ENCODE data around the gene DES. TPM values are rescaled to one million over a fixed set of nuclear protein-coding genes. Genes with fewer than 3 reads are reported as not detected.

The DES gene
- total RNA-seq, 2 donors from 2014 or later = 1.1 to 3.5 TPM

GRCh38 chr2:219410390-219410789 is 7.8 kb upstream of the DES start:
- no peaks in the 10 kb centered on the region for H3K4me1 Mint-ChIP-seq
- Histone ChIP-seq H3K4me1 (ENCODE audit: control insufficient read depth, insufficient read depth, low read length) (no peaks in the 10 kb centered on the region), H3K4me3 (ENCODE audit: low read length) (no peak overlapping the region), H3K27me3 (ENCODE audit: control insufficient read depth, insufficient read depth, low read length, poor library complexity, severe bottlenecking) (no peaks in the 10 kb centered on the region), H3K27ac (ENCODE audit: low read depth, low read length) (no peak overlapping the region), H3K36me3 (ENCODE audit: control insufficient read depth, insufficient read depth, low read length) (no peaks in the 10 kb centered on the region), H3K9ac (ENCODE audit: extremely low read depth, low read length, poor library complexity, severe bottlenecking) (no peak overlapping the region), H3K9me3 (ENCODE audit: control insufficient read depth, low read length) (peaks cover 6% of the 10 kb centered on the region)
- peaks cover 10% of the 10 kb centered on the region for H3K27me3 Mint-ChIP-seq (ENCODE audit: insufficient read depth)
- peaks cover 9% of the 10 kb centered on the region for H3K9me3 Mint-ChIP-seq
- DNase-seq = peak; percentile 41
- H3K27ac Mint-ChIP-seq = no peak overlapping the region
- TF ChIP-seq CTCF (conservative IDR thresholded peaks at IDR 0.05) = no peak
- WGBS, 2 experiments (ENCODE audit: insufficient coverage in 1 of 2, insufficient read length in 1 of 2) = 89 to 91% methylated on average over 7 to 8 of the region's 8 CpGs
- H3K4me3 Mint-ChIP-seq = no peak overlapping the region
- no peaks in the 10 kb centered on the region for H3K36me3 Mint-ChIP-seq (ENCODE audit: low read depth)

DNA sequence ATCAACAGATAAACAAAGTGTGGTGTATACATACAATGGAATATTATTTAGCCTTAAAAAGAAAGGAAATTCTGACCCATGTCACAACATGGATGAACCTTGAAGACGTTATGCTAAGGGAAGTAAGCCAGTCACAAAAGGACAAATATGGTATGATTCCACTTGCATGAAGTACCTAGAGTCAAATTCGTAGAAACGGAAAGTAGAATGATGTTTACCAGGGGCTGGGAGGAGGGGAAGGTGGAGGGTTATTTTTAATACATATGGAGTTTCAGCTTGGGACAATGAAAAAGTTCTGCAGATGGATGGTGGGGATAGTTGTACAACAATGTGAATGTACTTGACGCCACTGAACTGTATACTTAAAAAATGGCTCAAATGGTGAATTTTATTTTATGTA is 3.3 kb upstream of the DES start:
- peaks cover 6% of the 10 kb centered on the region for H3K9me3 ChIP-seq (ENCODE audit: control insufficient read depth, low read length)
- 85 to 91% methylated on average over 3 to 4 of the region's 4 CpGs for WGBS, 2 experiments (ENCODE audit: insufficient coverage in 1 of 2, insufficient read length in 1 of 2)
- Mint-ChIP-seq H3K9me3 (peaks cover 11% of the 10 kb centered on the region), H3K36me3 (ENCODE audit: low read depth) (no peaks in the 10 kb centered on the region), H3K4me3 (no peak overlapping the region), H3K4me1 (no peaks in the 10 kb centered on the region), H3K27me3 (ENCODE audit: insufficient read depth) (peaks cover 23% of the 10 kb centered on the region), H3K27ac (no peak overlapping the region)
- H3K4me3 ChIP-seq (ENCODE audit: low read length) = no peak overlapping the region
- no peak overlapping the region for H3K27ac ChIP-seq (ENCODE audit: low read depth, low read length)
- H3K36me3 ChIP-seq (ENCODE audit: control insufficient read depth, insufficient read depth, low read length) = no peaks in the 10 kb centered on the region
- H3K4me1 ChIP-seq (ENCODE audit: control insufficient read depth, insufficient read depth, low read length) = no peaks in the 10 kb centered on the region
- no peak for DNase-seq
- no peak for TF ChIP-seq CTCF (conservative IDR thresholded peaks at IDR 0.05)
- H3K27me3 ChIP-seq (ENCODE audit: control insufficient read depth, insufficient read depth, low read length, poor library complexity, severe bottlenecking) = no peaks in the 10 kb centered on the region
- no peak overlapping the region for H3K9ac ChIP-seq (ENCODE audit: extremely low read depth, low read length, poor library complexity, severe bottlenecking)

GRCh38 chr2:219415580-219416234 is 2.5 kb upstream of the DES start:
- peaks cover 29% of the 10 kb centered on the region for H3K27me3 Mint-ChIP-seq (ENCODE audit: insufficient read depth)

More at GRCh38 chr2:219415580-219416234, 2.5 kb upstream of the DES start:
- Mint-ChIP-seq H3K36me3 (ENCODE audit: low read depth) (no peaks in the 10 kb centered on the region), H3K27ac (no peak overlapping the region), H3K4me1 (no peaks in the 10 kb centered on the region), H3K4me3 (no peak overlapping the region), H3K9me3 (peaks cover 11% of the 10 kb centered on the region)
- H3K4me3 ChIP-seq (ENCODE audit: low read length) = no peak overlapping the region
- TF ChIP-seq CTCF (conservative IDR thresholded peaks at IDR 0.05) = no peak
- no peak for DNase-seq
- no peak overlapping the region for H3K9ac ChIP-seq (ENCODE audit: extremely low read depth, low read length, poor library complexity, severe bottlenecking)
- 80 to 93% methylated on average over 3 to 5 of the region's 5 CpGs for WGBS, 2 experiments (ENCODE audit: insufficient coverage in 1 of 2, insufficient read length in 1 of 2)
- H3K27me3 ChIP-seq (ENCODE audit: control insufficient read depth, insufficient read depth, low read length, poor library complexity, severe bottlenecking) = no peaks in the 10 kb centered on the region
- peaks cover 6% of the 10 kb centered on the region for H3K9me3 ChIP-seq (ENCODE audit: control insufficient read depth, low read length)
- no peaks in the 10 kb centered on the region for H3K36me3 ChIP-seq (ENCODE audit: control insufficient read depth, insufficient read depth, low read length)
- no peak overlapping the region for H3K27ac ChIP-seq (ENCODE audit: low read depth, low read length)
- H3K4me1 ChIP-seq (ENCODE audit: control insufficient read depth, insufficient read depth, low read length) = no peaks in the 10 kb centered on the region

All from endodermal cell (in vitro differentiated cells).